K562 (cell line): ENCODE measurements around the gene PDE4D. TPM values are rescaled to one million over a fixed set of nuclear protein-coding genes. Genes with fewer than 3 reads are reported as not detected.

Source experiments
- ETS2 ChIP-seq: IDR thresholded peaks from 2 replicates; pipeline ENCODE4 v1.6.1; 2016; ENCODE audit warnings: borderline replicate concordance, missing genetic modification characterization, mild to moderate bottlenecking, moderate library complexity, missing compliant biosample characterization; ENCODE audit not compliant: poor library complexity, severe bottlenecking
- SFPQ ChIP-seq: fragments of 200-400 bp; formaldehyde crosslinking; IDR thresholded peaks from 2 replicates; pipeline ENCODE4 v1.6.1; 2017; ENCODE audit warnings: mild to moderate bottlenecking, low read depth, low read length, moderate library complexity
- TAF7 ChIP-seq: fragments of 450-650 bp; IDR thresholded peaks from 2 replicates; pipeline ENCODE4 v1.6.1; 2016; ENCODE audit warnings: missing genetic modification characterization, missing compliant biosample characterization
- polyA plus RNA-seq, 8 experiments: library from polyadenylated mRNA; depleted of rRNA in 4 of 8; stranded (reverse) in 5 of 8; unstranded in 3 of 8; fragments of >200 nt; fragmentation: Nextera tagmentation in 2 of 8; fragmentation: Illumina TruSeq in 1 of 8; extraction: Ambion mirVana in 2 of 8; extraction: Trizol in 1 of 8; gene quantifications; 2 replicates each; pipeline versions ENCODE4 v1.2.1 to v1.2.3, GENCODE V29; 2011 to 2014; ENCODE audit warnings: inconsistent platforms in 1 of 8, missing spikeins in 1 of 8
- total RNA-seq, 7 experiments: library from RNA; depleted of rRNA in 6 of 7; stranded (reverse); fragments of >200 nt in 6 of 7; fragmentation: Illumina TruSeq in 2 of 7; extraction: Trizol in 2 of 7; gene quantifications; 2 replicates each; pipeline versions ENCODE4 v1.2.1 to v1.2.3, GENCODE V29; 2011 to 2021; ENCODE audit warnings: low replicate concordance in 1 of 7
- TF ChIP-seq, protein P1 (sequence below): sonication (generic); formaldehyde crosslinking; IDR thresholded peaks from 2 replicates; pipeline ENCODE4 v1.8.0; 2022; ENCODE audit warnings: mild to moderate bottlenecking, missing genetic modification reagents

Gene PDE4D
- total and polyA plus RNA-seq, 9 of the 15 experiments (the other 6 are each of a cell fraction or from before 2014, with no cell fraction given): 0.04 to 0.46 (median 0.13) TPM

- TF ChIP-seq, protein P1, sequence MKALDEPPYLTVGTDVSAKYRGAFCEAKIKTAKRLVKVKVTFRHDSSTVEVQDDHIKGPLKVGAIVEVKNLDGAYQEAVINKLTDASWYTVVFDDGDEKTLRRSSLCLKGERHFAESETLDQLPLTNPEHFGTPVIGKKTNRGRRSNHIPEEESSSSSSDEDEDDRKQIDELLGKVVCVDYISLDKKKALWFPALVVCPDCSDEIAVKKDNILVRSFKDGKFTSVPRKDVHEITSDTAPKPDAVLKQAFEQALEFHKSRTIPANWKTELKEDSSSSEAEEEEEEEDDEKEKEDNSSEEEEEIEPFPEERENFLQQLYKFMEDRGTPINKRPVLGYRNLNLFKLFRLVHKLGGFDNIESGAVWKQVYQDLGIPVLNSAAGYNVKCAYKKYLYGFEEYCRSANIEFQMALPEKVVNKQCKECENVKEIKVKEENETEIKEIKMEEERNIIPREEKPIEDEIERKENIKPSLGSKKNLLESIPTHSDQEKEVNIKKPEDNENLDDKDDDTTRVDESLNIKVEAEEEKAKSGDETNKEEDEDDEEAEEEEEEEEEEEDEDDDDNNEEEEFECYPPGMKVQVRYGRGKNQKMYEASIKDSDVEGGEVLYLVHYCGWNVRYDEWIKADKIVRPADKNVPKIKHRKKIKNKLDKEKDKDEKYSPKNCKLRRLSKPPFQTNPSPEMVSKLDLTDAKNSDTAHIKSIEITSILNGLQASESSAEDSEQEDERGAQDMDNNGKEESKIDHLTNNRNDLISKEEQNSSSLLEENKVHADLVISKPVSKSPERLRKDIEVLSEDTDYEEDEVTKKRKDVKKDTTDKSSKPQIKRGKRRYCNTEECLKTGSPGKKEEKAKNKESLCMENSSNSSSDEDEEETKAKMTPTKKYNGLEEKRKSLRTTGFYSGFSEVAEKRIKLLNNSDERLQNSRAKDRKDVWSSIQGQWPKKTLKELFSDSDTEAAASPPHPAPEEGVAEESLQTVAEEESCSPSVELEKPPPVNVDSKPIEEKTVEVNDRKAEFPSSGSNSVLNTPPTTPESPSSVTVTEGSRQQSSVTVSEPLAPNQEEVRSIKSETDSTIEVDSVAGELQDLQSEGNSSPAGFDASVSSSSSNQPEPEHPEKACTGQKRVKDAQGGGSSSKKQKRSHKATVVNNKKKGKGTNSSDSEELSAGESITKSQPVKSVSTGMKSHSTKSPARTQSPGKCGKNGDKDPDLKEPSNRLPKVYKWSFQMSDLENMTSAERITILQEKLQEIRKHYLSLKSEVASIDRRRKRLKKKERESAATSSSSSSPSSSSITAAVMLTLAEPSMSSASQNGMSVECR (CRISPR knock-in tag): no peak
- TF ChIP-seq SFPQ (no peak), TAF7 (tag) (no peak), ETS2 (no peak)
Measured at GRCh38 chr5:59216841-59217240, 676.7 kb downstream of the PDE4D start (continued).
